K562 (cell line): ENCODE measurements around the gene GIGYF1. TPM values are rescaled to one million over a fixed set of nuclear protein-coding genes. Genes with fewer than 3 reads are reported as not detected.

Experiments used
- KAT8 ChIP-seq: fragments of 450-650 bp; IDR thresholded peaks from 2 replicates; pipeline ENCODE4 v1.6.1; 2016; ENCODE audit warnings: low read depth, mild to moderate bottlenecking
- KDM2B ChIP-seq: fragments of 250-450 bp; sonication (Bioruptor Pico); IDR thresholded peaks from 2 replicates; pipeline ENCODE4 v1.8.0; 2021; ENCODE audit warnings: mild to moderate bottlenecking, moderate library complexity
- KHSRP ChIP-seq: fragments of 450-650 bp; IDR thresholded peaks from 2 replicates; pipeline ENCODE4 v1.6.1; 2017
- L3MBTL2 ChIP-seq: fragments of 450-650 bp; IDR thresholded peaks from 2 replicates; pipeline ENCODE4 v1.6.1; 2016; ENCODE audit warnings: mild to moderate bottlenecking, moderate library complexity
- PRMT5 ChIP-seq: sonication (generic); formaldehyde crosslinking; IDR thresholded peaks from 2 replicates; pipeline ENCODE4 v1.5.0; 2020; ENCODE audit warnings: missing genetic modification reagents
- SAP30 ChIP-seq: fragments of 200-600 bp; sonication (generic); IDR thresholded peaks from 2 replicates; pipeline ENCODE4 v1.6.1; 2012; ENCODE audit warnings: borderline replicate concordance, low read depth, mild to moderate bottlenecking, moderate library complexity, low read length, control low read depth, inconsistent platforms; ENCODE audit not compliant: insufficient read depth, poor library complexity, severe bottlenecking
- SPI1 ChIP-seq: IDR thresholded peaks from 2 replicates; pipeline ENCODE4 v1.6.1; 2011; ENCODE audit warnings: low read depth, low read length, control low read depth, borderline replicate concordance
- TCFL5 ChIP-seq: fragments of 250-450 bp; sonication (Bioruptor Pico); conservative IDR thresholded peaks from 2 replicates; pipeline ENCODE4 v1.6.1; 2021; ENCODE audit warnings: mild to moderate bottlenecking, moderate library complexity, matching md5 sums
- ZBTB7A ChIP-seq: IDR thresholded peaks from 2 replicates; pipeline ENCODE4 v1.6.1; 2011; ENCODE audit warnings: low read depth, mild to moderate bottlenecking, low read length, moderate library complexity, borderline replicate concordance; ENCODE audit not compliant: control insufficient read depth
- ZNF12 ChIP-seq: sonication (generic); formaldehyde crosslinking; IDR thresholded peaks from 2 replicates; pipeline ENCODE4 v1.4.0; 2020; ENCODE audit warnings: mild to moderate bottlenecking, missing genetic modification reagents
- ZNF507 ChIP-seq: conservative IDR thresholded peaks from 2 replicates; pipeline ENCODE4 v1.6.1; 2017; ENCODE audit warnings: missing genetic modification characterization, missing compliant biosample characterization
- ZNF551 ChIP-seq: fragments of 250-450 bp; sonication (Bioruptor Pico); IDR thresholded peaks from 2 replicates; pipeline ENCODE4 v1.5.0; 2021; ENCODE audit warnings: mild to moderate bottlenecking, moderate library complexity
- polyA plus RNA-seq, 8 experiments: library from polyadenylated mRNA; depleted of rRNA in 4 of 8; stranded (reverse) in 5 of 8; unstranded in 3 of 8; fragments of >200 nt; fragmentation: Nextera tagmentation in 2 of 8; fragmentation: Illumina TruSeq in 1 of 8; extraction: Ambion mirVana in 2 of 8; extraction: Trizol in 1 of 8; gene quantifications; 2 replicates each; pipeline versions ENCODE4 v1.2.1 to v1.2.3, GENCODE V29; 2011 to 2014; ENCODE audit warnings: inconsistent platforms in 1 of 8, missing spikeins in 1 of 8
- total RNA-seq, 7 experiments: library from RNA; depleted of rRNA in 6 of 7; stranded (reverse); fragments of >200 nt in 6 of 7; fragmentation: Illumina TruSeq in 2 of 7; extraction: Trizol in 2 of 7; gene quantifications; 2 replicates each; pipeline versions ENCODE4 v1.2.1 to v1.2.3, GENCODE V29; 2011 to 2021; ENCODE audit warnings: low replicate concordance in 1 of 7
- TF ChIP-seq, protein P1 (sequence below): fragments of 450-650 bp; IDR thresholded peaks from 2 replicates; pipeline ENCODE4 v1.6.1; 2018; ENCODE audit not compliant: partially characterized antibody
- TF ChIP-seq, protein P2 (sequence below), 2 experiments: IDR thresholded peaks; 2 replicates each; pipeline ENCODE4 v1.6.1; 2012; ENCODE audit warnings: improper control_type of control experiment in 2 of 2, low read depth in 2 of 2, low read length in 2 of 2, borderline replicate concordance in 1 of 2
- TF ChIP-seq, protein P3 (sequence below): sonication (generic); formaldehyde crosslinking; IDR thresholded peaks from 2 replicates; pipeline ENCODE4 v1.5.0; 2020; ENCODE audit warnings: missing genetic modification reagents
- TF ChIP-seq, protein P4 (sequence below): fragments of 250-450 bp; sonication (Bioruptor Pico); IDR thresholded peaks from 2 replicates; pipeline ENCODE4 v1.5.0; 2022; ENCODE audit warnings: mild to moderate bottlenecking
- TF ChIP-seq, protein P5 (sequence below): sonication (generic); formaldehyde crosslinking; IDR thresholded peaks from 2 replicates; pipeline ENCODE4 v1.8.0; 2022; ENCODE audit warnings: mild to moderate bottlenecking, missing genetic modification reagents

Gene GIGYF1
- total and polyA plus RNA-seq, 9 of the 15 experiments (the other 6 are each of a cell fraction or from before 2014, with no cell fraction given), result 0.56 to 76.2 (median 16.8) TPM

DNA sequence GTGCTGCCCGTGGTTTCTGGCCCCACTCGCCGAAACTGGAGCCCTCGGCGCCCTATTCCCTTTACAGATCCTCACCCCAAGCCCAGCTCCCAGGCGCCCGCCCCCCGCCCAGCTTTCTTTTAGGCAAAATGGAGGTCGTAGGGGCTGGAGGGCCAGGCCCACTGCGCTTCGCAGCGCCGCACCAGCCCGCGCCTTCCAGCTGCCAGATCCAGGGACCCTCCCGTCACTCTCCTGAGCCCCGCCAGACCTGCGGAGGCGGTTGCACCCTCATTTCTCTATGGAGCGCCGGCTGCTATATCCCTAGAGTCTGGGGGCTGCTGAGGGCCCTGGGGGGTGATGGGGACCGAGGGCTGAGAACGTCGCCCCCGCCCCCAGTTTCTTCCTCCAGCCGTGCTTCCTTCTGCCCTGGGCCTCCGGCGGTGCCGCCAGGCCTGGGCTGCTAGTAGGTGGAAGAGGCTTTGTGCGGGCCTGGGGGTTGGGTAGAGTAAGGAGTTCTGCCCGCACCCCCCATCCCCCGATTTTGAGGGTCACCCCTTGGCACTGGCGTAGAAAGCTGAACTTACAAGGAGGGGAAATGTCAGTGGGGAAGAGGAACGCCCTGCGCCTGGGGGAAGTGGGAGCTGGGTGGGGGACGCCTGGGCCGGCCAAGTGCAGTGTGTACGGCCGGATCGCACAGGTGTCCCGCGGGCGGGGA, 19.5 kb downstream of the GIGYF1 start (continued):
- TF ChIP-seq, protein P1, sequence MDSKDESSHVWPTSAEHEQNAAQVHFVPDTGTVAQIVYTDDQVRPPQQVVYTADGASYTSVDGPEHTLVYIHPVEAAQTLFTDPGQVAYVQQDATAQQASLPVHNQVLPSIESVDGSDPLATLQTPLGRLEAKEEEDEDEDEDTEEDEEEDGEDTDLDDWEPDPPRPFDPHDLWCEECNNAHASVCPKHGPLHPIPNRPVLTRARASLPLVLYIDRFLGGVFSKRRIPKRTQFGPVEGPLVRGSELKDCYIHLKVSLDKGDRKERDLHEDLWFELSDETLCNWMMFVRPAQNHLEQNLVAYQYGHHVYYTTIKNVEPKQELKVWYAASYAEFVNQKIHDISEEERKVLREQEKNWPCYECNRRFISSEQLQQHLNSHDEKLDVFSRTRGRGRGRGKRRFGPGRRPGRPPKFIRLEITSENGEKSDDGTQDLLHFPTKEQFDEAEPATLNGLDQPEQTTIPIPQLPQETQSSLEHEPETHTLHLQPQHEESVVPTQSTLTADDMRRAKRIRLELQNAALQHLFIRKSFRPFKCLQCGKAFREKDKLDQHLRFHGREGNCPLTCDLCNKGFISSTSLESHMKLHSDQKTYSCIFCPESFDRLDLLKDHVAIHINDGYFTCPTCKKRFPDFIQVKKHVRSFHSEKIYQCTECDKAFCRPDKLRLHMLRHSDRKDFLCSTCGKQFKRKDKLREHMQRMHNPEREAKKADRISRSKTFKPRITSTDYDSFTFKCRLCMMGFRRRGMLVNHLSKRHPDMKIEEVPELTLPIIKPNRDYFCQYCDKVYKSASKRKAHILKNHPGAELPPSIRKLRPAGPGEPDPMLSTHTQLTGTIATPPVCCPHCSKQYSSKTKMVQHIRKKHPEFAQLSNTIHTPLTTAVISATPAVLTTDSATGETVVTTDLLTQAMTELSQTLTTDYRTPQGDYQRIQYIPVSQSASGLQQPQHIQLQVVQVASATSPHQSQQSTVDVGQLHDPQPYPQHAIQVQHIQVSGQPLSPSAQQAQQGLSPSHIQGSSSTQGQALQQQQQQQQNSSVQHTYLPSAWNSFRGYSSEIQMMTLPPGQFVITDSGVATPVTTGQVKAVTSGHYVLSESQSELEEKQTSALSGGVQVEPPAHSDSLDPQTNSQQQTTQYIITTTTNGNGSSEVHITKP, result peak; percentile 15
- TF ChIP-seq ZNF551 (CRISPR knock-in tag) (no peak), ZBTB7A (peak; percentile 42; the same call in 1 of the 2 replicates), L3MBTL2 (peak; percentile 12; the same call in 1 of the 2 replicates), KAT8 (no peak), SPI1 (0 out of 2 replicates have a peak, but pooled peaks have one; percentile 20), TCFL5 (no peak), SAP30 (peak; percentile 22), ZNF12 (CRISPR knock-in tag) (no peak), KHSRP (no peak), PRMT5 (0 out of 2 replicates have a peak, but pooled peaks have one; percentile 19), ZNF507 (no peak), KDM2B (CRISPR knock-in tag) (peak; percentile 40; the same call in 1 of the 2 replicates)
- TF ChIP-seq, protein P2, sequence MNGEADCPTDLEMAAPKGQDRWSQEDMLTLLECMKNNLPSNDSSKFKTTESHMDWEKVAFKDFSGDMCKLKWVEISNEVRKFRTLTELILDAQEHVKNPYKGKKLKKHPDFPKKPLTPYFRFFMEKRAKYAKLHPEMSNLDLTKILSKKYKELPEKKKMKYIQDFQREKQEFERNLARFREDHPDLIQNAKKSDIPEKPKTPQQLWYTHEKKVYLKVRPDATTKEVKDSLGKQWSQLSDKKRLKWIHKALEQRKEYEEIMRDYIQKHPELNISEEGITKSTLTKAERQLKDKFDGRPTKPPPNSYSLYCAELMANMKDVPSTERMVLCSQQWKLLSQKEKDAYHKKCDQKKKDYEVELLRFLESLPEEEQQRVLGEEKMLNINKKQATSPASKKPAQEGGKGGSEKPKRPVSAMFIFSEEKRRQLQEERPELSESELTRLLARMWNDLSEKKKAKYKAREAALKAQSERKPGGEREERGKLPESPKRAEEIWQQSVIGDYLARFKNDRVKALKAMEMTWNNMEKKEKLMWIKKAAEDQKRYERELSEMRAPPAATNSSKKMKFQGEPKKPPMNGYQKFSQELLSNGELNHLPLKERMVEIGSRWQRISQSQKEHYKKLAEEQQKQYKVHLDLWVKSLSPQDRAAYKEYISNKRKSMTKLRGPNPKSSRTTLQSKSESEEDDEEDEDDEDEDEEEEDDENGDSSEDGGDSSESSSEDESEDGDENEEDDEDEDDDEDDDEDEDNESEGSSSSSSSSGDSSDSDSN (IDR thresholded peaks at IDR 0.05; ENCODE audit: borderline replicate concordance in 1 of 2, low read depth in 2 of 2, low read length in 2 of 2), result peak; percentile 29 to 82; a peak in 1 of 4 replicates
- TF ChIP-seq, protein P3, sequence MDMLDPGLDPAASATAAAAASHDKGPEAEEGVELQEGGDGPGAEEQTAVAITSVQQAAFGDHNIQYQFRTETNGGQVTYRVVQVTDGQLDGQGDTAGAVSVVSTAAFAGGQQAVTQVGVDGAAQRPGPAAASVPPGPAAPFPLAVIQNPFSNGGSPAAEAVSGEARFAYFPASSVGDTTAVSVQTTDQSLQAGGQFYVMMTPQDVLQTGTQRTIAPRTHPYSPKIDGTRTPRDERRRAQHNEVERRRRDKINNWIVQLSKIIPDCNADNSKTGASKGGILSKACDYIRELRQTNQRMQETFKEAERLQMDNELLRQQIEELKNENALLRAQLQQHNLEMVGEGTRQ, result no peak
- TF ChIP-seq, protein P4, sequence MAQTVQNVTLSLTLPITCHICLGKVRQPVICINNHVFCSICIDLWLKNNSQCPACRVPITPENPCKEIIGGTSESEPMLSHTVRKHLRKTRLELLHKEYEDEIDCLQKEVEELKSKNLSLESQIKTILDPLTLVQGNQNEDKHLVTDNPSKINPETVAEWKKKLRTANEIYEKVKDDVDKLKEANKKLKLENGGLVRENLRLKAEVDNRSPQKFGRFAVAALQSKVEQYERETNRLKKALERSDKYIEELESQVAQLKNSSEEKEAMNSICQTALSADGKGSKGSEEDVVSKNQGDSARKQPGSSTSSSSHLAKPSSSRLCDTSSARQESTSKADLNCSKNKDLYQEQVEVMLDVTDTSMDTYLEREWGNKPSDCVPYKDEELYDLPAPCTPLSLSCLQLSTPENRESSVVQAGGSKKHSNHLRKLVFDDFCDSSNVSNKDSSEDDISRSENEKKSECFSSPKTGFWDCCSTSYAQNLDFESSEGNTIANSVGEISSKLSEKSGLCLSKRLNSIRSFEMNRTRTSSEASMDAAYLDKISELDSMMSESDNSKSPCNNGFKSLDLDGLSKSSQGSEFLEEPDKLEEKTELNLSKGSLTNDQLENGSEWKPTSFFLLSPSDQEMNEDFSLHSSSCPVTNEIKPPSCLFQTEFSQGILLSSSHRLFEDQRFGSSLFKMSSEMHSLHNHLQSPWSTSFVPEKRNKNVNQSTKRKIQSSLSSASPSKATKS (CRISPR knock-in tag), result no peak
- TF ChIP-seq, protein P5, sequence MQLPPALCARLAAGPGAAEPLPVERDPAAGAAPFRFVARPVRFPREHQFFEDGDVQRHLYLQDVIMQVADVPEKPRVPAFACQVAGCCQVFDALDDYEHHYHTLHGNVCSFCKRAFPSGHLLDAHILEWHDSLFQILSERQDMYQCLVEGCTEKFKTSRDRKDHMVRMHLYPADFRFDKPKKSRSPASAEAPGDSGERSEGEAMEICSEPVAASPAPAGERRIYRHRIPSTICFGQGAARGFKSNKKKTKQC (CRISPR knock-in tag), result peak; percentile 17; the same call in 1 of the 2 replicates
